ENCODE results near the gene SLCO3A1. TPM values are rescaled to one million over a fixed set of nuclear protein-coding genes. Genes with fewer than 3 reads are reported as not detected.

The SLCO3A1 gene
- total RNA-seq, 1 donor = 5.4 TPM

GRCh38 chr15:91989821-91990220 lies 136.3 kb downstream of the SLCO3A1 start:
- H3K79me2 ChIP-seq (ENCODE audit: insufficient read depth, low read length) = peaks cover 4% of the 10 kb centered on the region
- no peak for DNase-seq (ENCODE audit: insufficient read length, low spot score, missing footprints)
- no peaks in the 10 kb centered on the region for H3K27me3 ChIP-seq (ENCODE audit: insufficient read depth, low read length)
- H3K36me3 ChIP-seq (ENCODE audit: insufficient read depth, low read length) = no peaks in the 10 kb centered on the region
- no peaks in the 10 kb centered on the region for H3K4me1 ChIP-seq (ENCODE audit: insufficient read depth, low read length)
- TF ChIP-seq CTCF (IDR thresholded peaks at IDR 0.05; ENCODE audit: extremely low read depth, low read depth, low read length) = no peak
- H4K20me1 ChIP-seq (ENCODE audit: insufficient read depth, low read length) = peaks cover 15% of the 10 kb centered on the region
- no peak overlapping the region for H2AFZ ChIP-seq (ENCODE audit: low read length)
- no peak overlapping the region for H3K4me2 ChIP-seq (ENCODE audit: insufficient read depth, low read length)
- H3K27ac ChIP-seq (ENCODE audit: low read depth, low read length) = no peak overlapping the region
- no peak overlapping the region for H3K4me3 ChIP-seq (ENCODE audit: insufficient read depth, low read length)
- no peaks in the 10 kb centered on the region for H3K9me3 ChIP-seq (ENCODE audit: low read depth, low read length)

- H4K20me1 ChIP-seq (ENCODE audit: insufficient read depth, low read length) = peaks cover 14% of the 10 kb centered on the region
- H3K27me3 ChIP-seq (ENCODE audit: insufficient read depth, low read length) = no peaks in the 10 kb centered on the region
- H3K4me2 ChIP-seq (ENCODE audit: insufficient read depth, low read length) = no peak overlapping the region
- TF ChIP-seq CTCF (IDR thresholded peaks at IDR 0.05; ENCODE audit: extremely low read depth, low read depth, low read length) = no peak
- no peak overlapping the region for H2AFZ ChIP-seq (ENCODE audit: low read length)
- no peaks in the 10 kb centered on the region for H3K9me3 ChIP-seq (ENCODE audit: low read depth, low read length)
- H3K79me2 ChIP-seq (ENCODE audit: insufficient read depth, low read length) = no peaks in the 10 kb centered on the region
- H3K27ac ChIP-seq (ENCODE audit: low read depth, low read length) = no peak overlapping the region
- DNase-seq (ENCODE audit: insufficient read length, low spot score, missing footprints) = no peak
- H3K4me3 ChIP-seq (ENCODE audit: insufficient read depth, low read length) = no peak overlapping the region
- no peaks in the 10 kb centered on the region for H3K4me1 ChIP-seq (ENCODE audit: insufficient read depth, low read length)
- H3K36me3 ChIP-seq (ENCODE audit: insufficient read depth, low read length) = no peaks in the 10 kb centered on the region
Observed at GRCh38 chr15:91992945-91993344, 139.4 kb downstream of the SLCO3A1 start.

- no peak overlapping the region for H3K4me3 ChIP-seq (ENCODE audit: insufficient read depth, low read length)
- H3K79me2 ChIP-seq (ENCODE audit: insufficient read depth, low read length) = no peaks in the 10 kb centered on the region
- no peaks in the 10 kb centered on the region for H3K9me3 ChIP-seq (ENCODE audit: low read depth, low read length)
- no peak for TF ChIP-seq CTCF (IDR thresholded peaks at IDR 0.05; ENCODE audit: extremely low read depth, low read depth, low read length)
- H3K4me1 ChIP-seq (ENCODE audit: insufficient read depth, low read length) = no peaks in the 10 kb centered on the region
- H2AFZ ChIP-seq (ENCODE audit: low read length) = no peak overlapping the region
- DNase-seq (ENCODE audit: insufficient read length, low spot score, missing footprints) = no peak
- H3K27ac ChIP-seq (ENCODE audit: low read depth, low read length) = no peak overlapping the region
- no peaks in the 10 kb centered on the region for H3K27me3 ChIP-seq (ENCODE audit: insufficient read depth, low read length)
- H3K36me3 ChIP-seq (ENCODE audit: insufficient read depth, low read length) = no peaks in the 10 kb centered on the region
- peaks cover 11% of the 10 kb centered on the region for H4K20me1 ChIP-seq (ENCODE audit: insufficient read depth, low read length)
- H3K4me2 ChIP-seq (ENCODE audit: insufficient read depth, low read length) = no peak overlapping the region
Observed at GRCh38 chr15:91995146-91995545, 141.6 kb downstream of the SLCO3A1 start.

- Histone ChIP-seq H3K27me3 (ENCODE audit: insufficient read depth, low read length) (no peaks in the 10 kb centered on the region), H3K9me3 (ENCODE audit: low read depth, low read length) (no peaks in the 10 kb centered on the region), H3K4me2 (ENCODE audit: insufficient read depth, low read length) (no peak overlapping the region), H3K27ac (ENCODE audit: low read depth, low read length) (no peak overlapping the region), H3K36me3 (ENCODE audit: insufficient read depth, low read length) (no peaks in the 10 kb centered on the region), H4K20me1 (ENCODE audit: insufficient read depth, low read length) (peaks cover 7% of the 10 kb centered on the region), H3K4me1 (ENCODE audit: insufficient read depth, low read length) (no peaks in the 10 kb centered on the region), H2AFZ (ENCODE audit: low read length) (no peak overlapping the region), H3K4me3 (ENCODE audit: insufficient read depth, low read length) (no peak overlapping the region), H3K79me2 (ENCODE audit: insufficient read depth, low read length) (no peaks in the 10 kb centered on the region)
- TF ChIP-seq CTCF (IDR thresholded peaks at IDR 0.05; ENCODE audit: extremely low read depth, low read depth, low read length) = no peak
- DNase-seq (ENCODE audit: insufficient read length, low spot score, missing footprints) = no peak
Observed at GRCh38 chr15:91997163-91997562, 143.7 kb downstream of the SLCO3A1 start.
